SK-N-SH (cell line): ENCODE measurements around the gene RANGAP1. TPM values are rescaled to one million over a fixed set of nuclear protein-coding genes. Genes with fewer than 3 reads are reported as not detected.

Source experiments
- CTCF ChIA-PET: fragments of 300-600, 350-600 bp; formaldehyde crosslinking; extraction: SDS; loops from one replicate; lab custom pipeline; 2021; lab: Yijun Ruan, JAX
- POLR2A ChIA-PET: fragments of 350-600 bp; sonication (Branson Sonifier 250); formaldehyde crosslinking; extraction: SDS; loops from one replicate; lab custom pipeline; 2020; ENCODE audit warnings: antibody characterized with exemption, inconsistent platforms; lab: Yijun Ruan, JAX
- DNase-seq: peaks from one replicate; pipeline ENCODE4 v3.0.0; 2012
- H2AFZ ChIP-seq: fragments of 200-600 bp; sonication (generic); 2 replicates; pipeline ENCODE4 v1.8.1; 2016; ENCODE audit warnings: antibody characterized with exemption, mild to moderate bottlenecking, low read depth
- H3F3A ChIP-seq: fragments of 200-600 bp; sonication (generic); replicated peaks from 2 replicates; pipeline ENCODE3; 2016; ENCODE audit warnings: antibody characterized with exemption, mild to moderate bottlenecking; ENCODE audit not compliant: insufficient read depth
- H3K27ac ChIP-seq, 2 experiments: fragments of 200-500 bp in 1 of 2; fragments of 200-600 bp in 1 of 2; sonication (Bioruptor generic) in 1 of 2; sonication (generic), shearing (Covaris generic) in 1 of 2; 2 replicates each; pipeline versions ENCODE4 v1.5.1 to v1.6.1; 2014 to 2016; ENCODE audit warnings: low read depth in 2 of 2, inconsistent platforms in 1 of 2, low read length in 1 of 2, mild to moderate bottlenecking in 1 of 2, mixed read lengths in 1 of 2
- H3K27me3 ChIP-seq: fragments of 200-600 bp; sonication (generic), shearing (Covaris generic); 2 replicates; pipeline ENCODE4 v1.6.1; 2016; ENCODE audit warnings: mixed run types; ENCODE audit not compliant: insufficient read depth
- H3K36me3 ChIP-seq, 2 experiments: fragments of 200-500 bp in 1 of 2; fragments of 200-600 bp in 1 of 2; sonication (Bioruptor generic) in 1 of 2; sonication (generic) in 1 of 2; replicated peaks in 1 of 2; 2 replicates each; pipeline versions ENCODE3 to v1.5.1; 2014 to 2016; ENCODE audit warnings: low read length in 1 of 2, mild to moderate bottlenecking in 1 of 2; ENCODE audit not compliant: insufficient read depth in 2 of 2, control insufficient read depth in 1 of 2
- H3K4me1 ChIP-seq, 2 experiments: fragments of 200-500 bp in 1 of 2; fragments of 200-600 bp in 1 of 2; sonication (Bioruptor generic) in 1 of 2; sonication (generic), shearing (Covaris generic) in 1 of 2; 2 replicates each; pipeline versions ENCODE4 v1.5.1 to v1.6.1; 2014 to 2016; ENCODE audit warnings: low read depth in 1 of 2, low read length in 1 of 2, mixed run types in 1 of 2; ENCODE audit not compliant: insufficient read depth in 2 of 2, control insufficient read depth in 1 of 2
- H3K4me2 ChIP-seq: fragments of 200-600 bp; sonication (generic), shearing (Covaris generic); 2 replicates; pipeline ENCODE4 v1.6.1; 2017; ENCODE audit warnings: mixed run types
- H3K4me3 ChIP-seq, 2 experiments: fragments of 200-500 bp in 1 of 2; fragments of 200-600 bp in 1 of 2; sonication (Bioruptor generic) in 1 of 2; sonication (generic), shearing (Covaris generic) in 1 of 2; 2 replicates each; pipeline versions ENCODE4 v1.5.1 to v1.8.1; 2014 to 2016; ENCODE audit warnings: low read depth in 2 of 2, inconsistent platforms in 1 of 2, low read length in 1 of 2, mild to moderate bottlenecking in 1 of 2, mixed read lengths in 1 of 2, moderate library complexity in 1 of 2
- H3K79me2 ChIP-seq: fragments of 200-600 bp; sonication (generic); 2 replicates; pipeline ENCODE4 v1.8.1; 2017; ENCODE audit warnings: mild to moderate bottlenecking; ENCODE audit not compliant: insufficient read depth
- H3K9ac ChIP-seq: fragments of 200-600 bp; sonication (generic); 2 replicates; pipeline ENCODE4 v1.6.1; 2017; ENCODE audit warnings: mixed run types
- H3K9me2 ChIP-seq: fragments of 200-600 bp; sonication (generic); 2 replicates; pipeline ENCODE4 v1.6.1; 2017; ENCODE audit warnings: mixed run types
- H3K9me3 ChIP-seq: fragments of 200-600 bp; sonication (generic); 2 replicates; pipeline ENCODE4 v1.6.1; 2017; ENCODE audit warnings: mixed run types, mild to moderate bottlenecking, moderate library complexity
- H4K20me1 ChIP-seq: fragments of 200-600 bp; sonication (generic); 2 replicates; pipeline ENCODE4 v1.6.1; 2017; ENCODE audit warnings: mild to moderate bottlenecking, mixed run types; ENCODE audit not compliant: insufficient read depth
- CHD2 ChIP-seq: fragments of 150-350 bp; IDR thresholded peaks from 2 replicates; pipeline ENCODE4 v1.6.1; 2018; ENCODE audit warnings: low read length; ENCODE audit not compliant: partially characterized antibody
- EP300 ChIP-seq, 2 experiments: IDR thresholded peaks; 2 replicates each; pipeline versions ENCODE4 v1.4.0 to v1.6.1; 2012; ENCODE audit warnings: borderline replicate concordance in 1 of 2, low read depth in 1 of 2, low read length in 1 of 2
- FOSL2 ChIP-seq: IDR thresholded peaks from 2 replicates; pipeline ENCODE4 v1.4.0; 2012; ENCODE audit warnings: low read depth, mild to moderate bottlenecking, moderate library complexity, borderline replicate concordance
- FOXJ3 ChIP-seq: sonication (generic); formaldehyde crosslinking; IDR thresholded peaks from 2 replicates; pipeline ENCODE4 v1.5.1; 2020; ENCODE audit warnings: mild to moderate bottlenecking, missing genetic modification reagents
- FOXM1 ChIP-seq: IDR thresholded peaks from 2 replicates; pipeline ENCODE4 v1.4.0; 2012; ENCODE audit warnings: low read depth, mild to moderate bottlenecking
- IRF3 ChIP-seq: fragments of 150-350 bp; IDR thresholded peaks from 2 replicates; pipeline ENCODE4 v1.6.1; 2016; ENCODE audit warnings: mild to moderate bottlenecking, low read depth, low read length
- JUND ChIP-seq: IDR thresholded peaks from 2 replicates; pipeline ENCODE4 v1.4.0; 2012
- MAX ChIP-seq: IDR thresholded peaks from 2 replicates; pipeline ENCODE4 v1.4.0; 2012; ENCODE audit warnings: low read depth
- MXI1 ChIP-seq: IDR thresholded peaks from 2 replicates; pipeline ENCODE4 v1.6.1; 2012; ENCODE audit warnings: mild to moderate bottlenecking, low read depth, low read length, improper control_type of control experiment
- PBX3 ChIP-seq: IDR thresholded peaks from 2 replicates; pipeline ENCODE4; 2012
- REST ChIP-seq: IDR thresholded peaks from 2 replicates; pipeline ENCODE4 v1.6.1; 2012; ENCODE audit warnings: mild to moderate bottlenecking, low read depth, low read length, moderate library complexity
- SIN3A ChIP-seq: IDR thresholded peaks from 2 replicates; pipeline ENCODE4 v1.6.1; 2012; ENCODE audit warnings: low read depth, mild to moderate bottlenecking, low read length, moderate library complexity, borderline replicate concordance
- SMC3 ChIP-seq: IDR thresholded peaks from 2 replicates; pipeline ENCODE4 v1.6.1; 2012; ENCODE audit warnings: low read depth, low read length, improper control_type of control experiment
- TEAD4 ChIP-seq: IDR thresholded peaks from 2 replicates; pipeline ENCODE4 v1.4.0; 2012; ENCODE audit warnings: mild to moderate bottlenecking, borderline replicate concordance; ENCODE audit not compliant: insufficient read depth
- USF1 ChIP-seq: IDR thresholded peaks from 2 replicates; pipeline ENCODE4 v1.4.0; 2012; ENCODE audit warnings: low read depth, borderline replicate concordance
- USF2 ChIP-seq: fragments of 150-350 bp; IDR thresholded peaks from 2 replicates; pipeline ENCODE4 v1.6.1; 2017; ENCODE audit warnings: antibody characterized with exemption, low read length, low read depth, borderline replicate concordance
- ZBTB33 ChIP-seq: IDR thresholded peaks from 2 replicates; pipeline ENCODE4 v1.4.0; 2012; ENCODE audit warnings: low read depth, borderline replicate concordance
- WGBS: methylation state at CpG from one replicate; pipeline ENCODE4 v1.1.6; 2017; ENCODE audit warnings: low lambda C conversion rate; 5-methylcytosine and 5-hydroxymethylcytosine counted together
- polyA plus RNA-seq, 3 experiments: library from polyadenylated mRNA; depleted of rRNA; stranded (reverse); fragments of >200 nt; gene quantifications; 2 replicates each; pipeline ENCODE4 v1.2.3, GENCODE V29; 2012

The RANGAP1 gene
- polyA plus RNA-seq, 1 of the 3 experiments (the other 2 are of a cell fraction) = 67.1 TPM

GRCh38 chr22:41308054-41308453 lies 22.1 kb upstream of the RANGAP1 start:
- no peaks in the 10 kb centered on the region for H3K9me2 ChIP-seq
- peaks cover 11% of the 10 kb centered on the region for H3F3A ChIP-seq
- POLR2A ChIA-PET = no interaction called here
- TF ChIP-seq USF1 = peak; percentile 31; the same call in 1 of the 2 replicates
- no peak for TF ChIP-seq SMC3
- no peak for TF ChIP-seq FOXM1
- no peak overlapping the region for H3K4me3 ChIP-seq
- H3K27ac ChIP-seq = peak overlapping the region in 1 of 2 experiments; percentile 62; a peak in 2 of 4 replicates
- no peak overlapping the region for H2AFZ ChIP-seq
- DNase-seq = no peak
- H3K79me2 ChIP-seq = peaks cover 91% of the 10 kb centered on the region
- H3K9me3 ChIP-seq = no peaks in the 10 kb centered on the region
- H3K9ac ChIP-seq = no peak overlapping the region
- CTCF ChIA-PET = no interaction called here
- no peaks in the 10 kb centered on the region for H3K36me3 ChIP-seq
- WGBS = 67% methylated on average over 1 of the region's 3 CpGs
- peaks cover 0 to 25% of the 10 kb centered on the region in 2 experiments; a peak in 3 of 4 replicates for H3K4me1 ChIP-seq
- H3K4me2 ChIP-seq = no peak overlapping the region
- H4K20me1 ChIP-seq = no peaks in the 10 kb centered on the region
- H3K27me3 ChIP-seq = no peaks in the 10 kb centered on the region

GRCh38 chr22:41305646-41306045 lies 19.7 kb upstream of the RANGAP1 start:
- peaks cover 99% of the 10 kb centered on the region for H3K79me2 ChIP-seq
- no peaks in the 10 kb centered on the region for H3K27me3 ChIP-seq
- H2AFZ ChIP-seq = no peak overlapping the region
- CTCF ChIA-PET = no interaction called here
- TF ChIP-seq MXI1 = no peak
- TF ChIP-seq PBX3 = peak; percentile 90
- TF ChIP-seq USF2 = no peak
- TF ChIP-seq ZBTB33 = no peak
- TF ChIP-seq FOXJ3 (CRISPR knock-in tag) = no peak
- TF ChIP-seq REST = no peak
- no peak for TF ChIP-seq TEAD4
- no peak for TF ChIP-seq EP300 (IDR thresholded peaks at IDR 0.05; ENCODE audit: borderline replicate concordance in 1 of 2, low read depth in 1 of 2, low read length in 1 of 2)
- TF ChIP-seq SIN3A = no peak
- TF ChIP-seq JUND = 0 out of 2 replicates have a peak, but pooled peaks have one; percentile 4
- peak; percentile 47; the same call in 1 of the 2 replicates for TF ChIP-seq FOSL2
- TF ChIP-seq CHD2 = no peak
- TF ChIP-seq IRF3 = no peak
- TF ChIP-seq MAX = no peak
- H3K9me3 ChIP-seq = no peaks in the 10 kb centered on the region
- H4K20me1 ChIP-seq = no peaks in the 10 kb centered on the region
- H3K4me3 ChIP-seq = no peak overlapping the region
- H3K4me1 ChIP-seq = peaks cover 2 to 25% of the 10 kb centered on the region in 2 experiments; a peak in 3 of 4 replicates
- POLR2A ChIA-PET = no interaction called here
- peak overlapping the region in 1 of 2 experiments; percentile 76; a peak in 2 of 4 replicates for H3K27ac ChIP-seq
- H3K4me2 ChIP-seq = peak overlapping the region; percentile 57; the same call in 1 of the 2 replicates
- DNase-seq = no peak
- no peaks in the 10 kb centered on the region for H3K9me2 ChIP-seq
- H3K36me3 ChIP-seq = no peaks in the 10 kb centered on the region
- no peak overlapping the region for H3K9ac ChIP-seq
- WGBS = 0% methylated on average over 1 of the region's 4 CpGs
- peaks cover 11% of the 10 kb centered on the region for H3F3A ChIP-seq
